Stimulated activated CD8-positive, alpha-beta memory T cell treated with anti-CD3 and anti-CD28 coated beads, Interleukin-2, amount 100 ng/mL, for 48 hours (primary cell): ENCODE data around the gene SARNP.
"Not testable (repeated sequence)": the region's sequence is repeated elsewhere in the genome, so short reads cannot be mapped to it uniquely, and the experiment has no call there.

Experiments
- DNase-seq, 2 donors: peaks; one replicate each; pipeline ENCODE4 v3.0.0-alpha.2; 2020; ENCODE audit warnings: low read depth in 2 of 2

The SARNP gene

GRCh38 chr12:55817345-55818139 lies at the start of gene SARNP, which contains the start of gene ORMDL2:
SARNP (minus strand) TSS chr12:55817724; CDS start chr12:55817701, 23 bp downstream.
ORMDL2 (plus strand) TSS chr12:55818041; CDS start chr12:55819000, 959 bp downstream.
- DNase-seq, result peak; percentile 88 to 93

GRCh38 chr12:55866454-55867004 lies 49.0 kb upstream of the SARNP start:
- DNase-seq, result not testable (repeated sequence)

GRCh38 chr12:55865327-55865726 lies 47.8 kb upstream of the SARNP start:
- DNase-seq, result no peak

- not testable (repeated sequence) for DNase-seq
Observed at GRCh38 chr12:55862931-55863330, 45.4 kb upstream of the SARNP start.

GRCh38 chr12:55862286-55862685 lies 44.8 kb upstream of the SARNP start:
- DNase-seq, result no peak

- no peak for DNase-seq
Observed at GRCh38 chr12:55861871-55862270, 44.3 kb upstream of the SARNP start.

GRCh38 chr12:55861396-55861795 lies 43.9 kb upstream of the SARNP start:
- no peak for DNase-seq

GRCh38 chr12:55852740-55853139 lies 35.2 kb upstream of the SARNP start:
- DNase-seq, result no peak

- DNase-seq, result no peak
Observed at GRCh38 chr12:55850893-55851292, 33.4 kb upstream of the SARNP start.

GRCh38 chr12:55850401-55850800 lies 32.9 kb upstream of the SARNP start:
- no peak for DNase-seq

- DNase-seq, result no peak
Observed at GRCh38 chr12:55849616-55850343, 32.3 kb upstream of the SARNP start.

GRCh38 chr12:55847603-55848291 lies 30.2 kb upstream of the SARNP start:
- no peak for DNase-seq

- peak; percentile 23 to 28 for DNase-seq
Observed at GRCh38 chr12:55847033-55847432, 29.5 kb upstream of the SARNP start.

GRCh38 chr12:55845785-55846496 lies 28.4 kb upstream of the SARNP start:
- no peak for DNase-seq

GRCh38 chr12:55845361-55845760 lies 27.8 kb upstream of the SARNP start:
- no peak for DNase-seq

- DNase-seq, result no peak
Observed at GRCh38 chr12:55844961-55845360, 27.4 kb upstream of the SARNP start.

GRCh38 chr12:55843431-55843830 lies 25.9 kb upstream of the SARNP start:
- DNase-seq, result no peak

GRCh38 chr12:55842681-55843429 lies 25.3 kb upstream of the SARNP start, which contains the start of gene MMP19:
MMP19 (minus strand) TSS chr12:55842936; CDS start chr12:55842830, 106 bp downstream.
- DNase-seq, result no peak

GRCh38 chr12:55840581-55841351 lies 23.2 kb upstream of the SARNP start:
- DNase-seq, result no peak
